HepG2 (cell line): Measurements from ENCODE around the gene DPP6. TPM values are rescaled to one million over a fixed set of nuclear protein-coding genes. Genes with fewer than 3 reads are reported as not detected.

Experiments used
- ATF5 ChIP-seq: sonication (generic); formaldehyde crosslinking; IDR thresholded peaks from 2 replicates; pipeline ENCODE4 v1.4.0; 2020; ENCODE audit warnings: mild to moderate bottlenecking, low read depth, missing genetic modification reagents
- BRCA1 ChIP-seq: sonication (generic); formaldehyde crosslinking; IDR thresholded peaks from 2 replicates; pipeline ENCODE4 v1.4.0; 2020; ENCODE audit warnings: missing genetic modification reagents
- FOXK1 ChIP-seq: sonication (generic); formaldehyde crosslinking; IDR thresholded peaks from 2 replicates; pipeline ENCODE4 v1.4.0; 2020; ENCODE audit warnings: low read depth, missing genetic modification reagents, borderline replicate concordance
- HINFP ChIP-seq: sonication (generic); formaldehyde crosslinking; IDR thresholded peaks from 2 replicates; pipeline ENCODE4 v1.4.0; 2020; ENCODE audit warnings: low read depth, mild to moderate bottlenecking, missing genetic modification reagents
- HNRNPL ChIP-seq: fragments of 200-400 bp; formaldehyde crosslinking; IDR thresholded peaks from 2 replicates; pipeline ENCODE4 v1.6.1; 2017; ENCODE audit warnings: mild to moderate bottlenecking, low read depth, low read length
- HNRNPLL ChIP-seq: fragments of 200-400 bp; formaldehyde crosslinking; IDR thresholded peaks from 2 replicates; pipeline ENCODE4 v1.6.1; 2017; ENCODE audit warnings: mild to moderate bottlenecking, low read depth, low read length; ENCODE audit not compliant: poor library complexity, severe bottlenecking
- ISX ChIP-seq: sonication (generic); formaldehyde crosslinking; conservative IDR thresholded peaks from 2 replicates; pipeline ENCODE4 v1.5.0; 2020; ENCODE audit warnings: missing genetic modification reagents
- JDP2 ChIP-seq: sonication (generic); formaldehyde crosslinking; IDR thresholded peaks from 2 replicates; pipeline ENCODE4 v1.8.1; 2022; ENCODE audit warnings: missing genetic modification reagents, borderline replicate concordance
- MED8 ChIP-seq: sonication (generic); formaldehyde crosslinking; IDR thresholded peaks from 2 replicates; pipeline ENCODE4 v1.8.1; 2023; ENCODE audit warnings: mild to moderate bottlenecking, missing genetic modification reagents; ENCODE audit not compliant: insufficient replicate concordance
- NFKBIZ ChIP-seq: IDR thresholded peaks from 2 replicates; pipeline ENCODE4 v1.6.1; 2018; ENCODE audit warnings: missing genetic modification reagents, missing compliant biosample characterization
- PRMT3 ChIP-seq: sonication (generic); formaldehyde crosslinking; IDR thresholded peaks from 2 replicates; pipeline ENCODE4 v1.8.1; 2022; ENCODE audit warnings: low read depth, mild to moderate bottlenecking, moderate library complexity, missing genetic modification reagents, borderline replicate concordance
- TBX2 ChIP-seq: sonication (generic); formaldehyde crosslinking; IDR thresholded peaks from 2 replicates; pipeline ENCODE4 v1.5.0; 2020; ENCODE audit warnings: missing genetic modification reagents, mild to moderate bottlenecking, borderline replicate concordance
- TEAD3 ChIP-seq: optimal IDR thresholded peaks from 2 replicates; pipeline ENCODE3; 2016; ENCODE audit warnings: borderline replicate concordance
- ZNF207 ChIP-seq: fragments of 450-650 bp; IDR thresholded peaks from 2 replicates; pipeline ENCODE4 v1.6.1; 2016; ENCODE audit warnings: antibody characterized with exemption, borderline replicate concordance
- ZNF253 ChIP-seq: sonication (generic); formaldehyde crosslinking; IDR thresholded peaks from 2 replicates; pipeline ENCODE4 v1.8.0; 2022; ENCODE audit warnings: mild to moderate bottlenecking, missing genetic modification reagents, borderline replicate concordance
- ZNF564 ChIP-seq: sonication (generic); formaldehyde crosslinking; IDR thresholded peaks from 2 replicates; pipeline ENCODE4 v1.8.1; 2023; ENCODE audit warnings: mild to moderate bottlenecking, missing genetic modification reagents
- ZNF569 ChIP-seq: sonication (generic); formaldehyde crosslinking; IDR thresholded peaks from 2 replicates; pipeline ENCODE4 v1.5.0; 2020; ENCODE audit warnings: mild to moderate bottlenecking, missing genetic modification reagents, moderate library complexity, borderline replicate concordance
- ZNF619 ChIP-seq: sonication (generic); formaldehyde crosslinking; IDR thresholded peaks from 2 replicates; pipeline ENCODE4 v1.4.0; 2020; ENCODE audit warnings: mild to moderate bottlenecking, missing genetic modification reagents
- ZNF652 ChIP-seq: IDR thresholded peaks from 2 replicates; pipeline ENCODE4 v1.6.1; 2016; ENCODE audit warnings: low read depth, borderline replicate concordance
- ZNF674 ChIP-seq: sonication (generic); formaldehyde crosslinking; IDR thresholded peaks from 2 replicates; pipeline ENCODE4 v1.5.0; 2020; ENCODE audit warnings: low read depth, mild to moderate bottlenecking, missing genetic modification reagents
- ZNF776 ChIP-seq: sonication (generic); formaldehyde crosslinking; IDR thresholded peaks from 2 replicates; pipeline ENCODE4 v1.4.0; 2020; ENCODE audit warnings: mild to moderate bottlenecking, missing genetic modification reagents
- ZNF782 ChIP-seq: sonication (generic); formaldehyde crosslinking; IDR thresholded peaks from 2 replicates; pipeline ENCODE4 v1.4.0; 2020; ENCODE audit warnings: missing genetic modification reagents, mild to moderate bottlenecking, borderline replicate concordance
- polyA plus RNA-seq, 8 experiments: library from polyadenylated mRNA; depleted of rRNA in 3 of 8; stranded (reverse) in 7 of 8; unstranded in 1 of 8; fragments of >200 nt; fragmentation: Illumina TruSeq in 4 of 8; extraction: Trizol in 4 of 8; gene quantifications; 2 replicates each; pipeline versions ENCODE4 v1.2.1 to v1.2.3, GENCODE V29; 2011 to 2016; ENCODE audit warnings: low read depth in 4 of 8, missing spikeins in 1 of 8, mixed read lengths in 1 of 8; ENCODE audit not compliant: insufficient read depth in 1 of 8
- total RNA-seq, 5 experiments: library from RNA; depleted of rRNA; stranded (reverse); fragments of >200 nt; fragmentation: Illumina TruSeq; extraction: Trizol; gene quantifications; 2 replicates each; pipeline ENCODE4 v1.2.3, GENCODE V29; 2016; ENCODE audit warnings: low read depth in 1 of 5
- TF ChIP-seq, protein P1 (sequence below): IDR thresholded peaks from 2 replicates; pipeline ENCODE4 v1.6.1; 2016; ENCODE audit warnings: missing biosample characterization, missing genetic modification reagents, low read depth
- TF ChIP-seq, protein P2 (sequence below): IDR thresholded peaks from 2 replicates; pipeline ENCODE4 v1.6.1; 2016; ENCODE audit warnings: low read depth, control low read depth

Gene DPP6
- total and polyA plus RNA-seq, 2 of the 13 experiments (the other 11 are each of a cell fraction or from before 2014, with no cell fraction given), result not detected

- TF ChIP-seq, protein P1, sequence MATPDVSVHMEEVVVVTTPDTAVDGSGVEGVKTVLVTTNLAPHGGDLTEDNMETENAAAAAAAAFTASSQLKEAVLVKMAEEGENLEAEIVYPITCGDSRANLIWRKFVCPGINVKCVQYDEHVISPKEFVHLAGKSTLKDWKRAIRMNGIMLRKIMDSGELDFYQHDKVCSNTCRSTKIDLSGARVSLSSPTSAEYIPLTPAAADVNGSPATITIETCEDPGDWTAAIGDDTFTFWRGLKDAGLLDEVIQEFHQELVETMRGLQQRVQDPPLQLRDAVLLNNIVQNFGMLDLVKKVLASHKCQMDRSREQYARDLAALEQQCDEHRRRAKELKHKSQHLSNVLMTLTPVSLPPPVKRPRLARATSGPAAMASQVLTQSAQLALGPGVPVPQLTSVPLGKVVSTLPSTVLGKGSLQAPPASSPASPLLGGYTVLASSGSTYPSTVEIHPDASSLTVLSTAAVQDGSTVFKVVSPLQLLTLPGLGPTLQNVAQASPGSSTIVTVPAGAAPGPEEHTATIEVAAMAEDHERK (CRISPR knock-in tag), result no peak
- TF ChIP-seq TBX2 (peak; percentile 76; the same call in 1 of the 2 replicates), ATF5 (CRISPR knock-in tag) (no peak), HNRNPLL (peak; percentile 60), PRMT3 (CRISPR knock-in tag) (no peak), JDP2 (no peak), NFKBIZ (CRISPR knock-in tag) (0 out of 2 replicates have a peak, but pooled peaks have one; percentile 32), MED8 (CRISPR knock-in tag) (peak; percentile 82), HINFP (CRISPR knock-in tag) (peak; percentile 70; the same call in 1 of the 2 replicates), ZNF782 (peak; percentile 93; the same call in 1 of the 2 replicates), TEAD3 (CRISPR knock-in tag) (peak; percentile 25), ZNF652 (peak; percentile 28; the same call in 1 of the 2 replicates), ZNF619 (0 out of 2 replicates have a peak, but pooled peaks have one; percentile 34), FOXK1 (peak; percentile 46; the same call in 1 of the 2 replicates), ZNF207 (no peak), ZNF569 (CRISPR knock-in tag) (no peak), ISX (CRISPR knock-in tag) (no peak), HNRNPL (no peak), ZNF776 (peak; percentile 86), ZNF564 (CRISPR knock-in tag) (peak; percentile 65; the same call in 1 of the 2 replicates), ZNF674 (CRISPR knock-in tag) (no peak), ZNF253 (CRISPR knock-in tag) (0 out of 2 replicates have a peak, but pooled peaks have one; percentile 36), BRCA1 (CRISPR knock-in tag) (peak; percentile 89)
- TF ChIP-seq, protein P2, sequence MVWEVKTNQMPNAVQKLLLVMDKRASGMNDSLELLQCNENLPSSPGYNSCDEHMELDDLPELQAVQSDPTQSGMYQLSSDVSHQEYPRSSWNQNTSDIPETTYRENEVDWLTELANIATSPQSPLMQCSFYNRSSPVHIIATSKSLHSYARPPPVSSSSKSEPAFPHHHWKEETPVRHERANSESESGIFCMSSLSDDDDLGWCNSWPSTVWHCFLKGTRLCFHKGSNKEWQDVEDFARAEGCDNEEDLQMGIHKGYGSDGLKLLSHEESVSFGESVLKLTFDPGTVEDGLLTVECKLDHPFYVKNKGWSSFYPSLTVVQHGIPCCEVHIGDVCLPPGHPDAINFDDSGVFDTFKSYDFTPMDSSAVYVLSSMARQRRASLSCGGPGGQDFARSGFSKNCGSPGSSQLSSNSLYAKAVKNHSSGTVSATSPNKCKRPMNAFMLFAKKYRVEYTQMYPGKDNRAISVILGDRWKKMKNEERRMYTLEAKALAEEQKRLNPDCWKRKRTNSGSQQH (CRISPR knock-in tag), result no peak
These were observed 861.6 kb downstream of the DPP6 start (continued) for GRCh38 chr7:154913638-154914307.
